OCI-LY1 (cell line): Measurements from ENCODE around the gene KITLG.

Source experiments
- H2AFZ ChIP-seq: fragments of 200-600 bp; sonication (generic), shearing (Covaris generic); 2 replicates; pipeline ENCODE4 v1.6.0; 2014; ENCODE audit warnings: antibody characterized with exemption, mild to moderate bottlenecking, low read length
- H3F3A ChIP-seq: fragments of 200-600 bp; sonication (generic), shearing (Covaris generic); 2 replicates; pipeline ENCODE4 v1.6.0; 2014; ENCODE audit warnings: mild to moderate bottlenecking, antibody characterized with exemption, low read length, moderate library complexity; ENCODE audit not compliant: insufficient read depth
- H3K27ac ChIP-seq: fragments of 200-600 bp; sonication (generic); 2 replicates; pipeline ENCODE4 v1.5.1; 2014; ENCODE audit warnings: low read length, mixed run types, mild to moderate bottlenecking, low read depth; ENCODE audit not compliant: poor library complexity, severe bottlenecking
- H3K27me3 ChIP-seq: fragments of 200-600 bp; sonication (generic); 2 replicates; pipeline ENCODE4 v1.6.0; 2014; ENCODE audit warnings: antibody characterized with exemption, mild to moderate bottlenecking, low read length, moderate library complexity; ENCODE audit not compliant: insufficient read depth
- H3K36me3 ChIP-seq: fragments of 200-600 bp; sonication (generic); 2 replicates; pipeline ENCODE4 v1.6.1; 2014; ENCODE audit warnings: mild to moderate bottlenecking, antibody characterized with exemption, low read length, moderate library complexity, mixed read lengths; ENCODE audit not compliant: insufficient read depth
- H3K4me1 ChIP-seq: fragments of 200-600 bp; sonication (generic); 2 replicates; pipeline ENCODE4 v1.5.1; 2014; ENCODE audit warnings: mild to moderate bottlenecking, low read length, moderate library complexity; ENCODE audit not compliant: insufficient read depth, severe bottlenecking
- H3K4me2 ChIP-seq: fragments of 200-600 bp; sonication (generic), shearing (Covaris generic); 2 replicates; pipeline ENCODE4 v1.6.1; 2014; ENCODE audit warnings: low read length
- H3K4me3 ChIP-seq: fragments of 200-600 bp; sonication (generic); 2 replicates; pipeline ENCODE4 v1.5.1; 2014; ENCODE audit warnings: low read length, low read depth, mild to moderate bottlenecking, mixed read lengths; ENCODE audit not compliant: poor library complexity, severe bottlenecking
- H3K79me2 ChIP-seq: fragments of 200-600 bp; shearing (Covaris generic); 2 replicates; pipeline ENCODE4 v1.6.1; 2016; ENCODE audit warnings: mixed run types, low read length, mixed read lengths; ENCODE audit not compliant: insufficient read depth
- H3K9ac ChIP-seq: fragments of 200-600 bp; sonication (generic), shearing (Covaris generic); 2 replicates; pipeline ENCODE4 v1.6.1; 2014; ENCODE audit warnings: mild to moderate bottlenecking, low read length, mixed read lengths
- H3K9me2 ChIP-seq: fragments of 200-600 bp; sonication (generic), shearing (Covaris generic); 2 replicates; pipeline ENCODE4 v1.6.1; 2014; ENCODE audit warnings: low read depth, mild to moderate bottlenecking, low read length, mixed read lengths
- H3K9me3 ChIP-seq: fragments of 200-600 bp; shearing (Covaris generic); 2 replicates; pipeline ENCODE4 v1.6.1; 2014; ENCODE audit warnings: low read length, mixed read lengths
- H4K20me1 ChIP-seq: fragments of 200-600 bp; sonication (generic), shearing (Covaris generic); 2 replicates; pipeline ENCODE4 v1.6.0; 2016; ENCODE audit warnings: mild to moderate bottlenecking, low read length; ENCODE audit not compliant: insufficient read depth
- CTCF ChIP-seq: fragments of 200-600 bp; sonication (generic), shearing (Covaris generic); IDR thresholded peaks from 2 replicates; pipeline ENCODE4 v1.5.1; 2017; ENCODE audit warnings: mild to moderate bottlenecking, antibody characterized with exemption, low read length, moderate library complexity, mixed read lengths
- EZH2 ChIP-seq: fragments of 200-600 bp; sonication (generic), shearing (Covaris generic); IDR thresholded peaks from 2 replicates; pipeline ENCODE4 v1.8.0; 2017; ENCODE audit warnings: borderline replicate concordance, mixed run types, mild to moderate bottlenecking, antibody characterized with exemption, low read length, moderate library complexity, mixed read lengths

The KITLG gene

GRCh38 chr12:88522961-88523360, 57.3 kb downstream of the KITLG start:
- Histone ChIP-seq H3K36me3 (no peaks in the 10 kb centered on the region), H3K9me3 (no peaks in the 10 kb centered on the region), H3F3A (no peaks in the 10 kb centered on the region), H2AFZ (no peak overlapping the region), H3K9ac (no peak overlapping the region), H3K4me2 (no peak overlapping the region), H3K4me3 (no peak overlapping the region), H3K27me3 (no peaks in the 10 kb centered on the region), H3K4me1 (no peaks in the 10 kb centered on the region), H3K27ac (no peak overlapping the region), H4K20me1 (no peaks in the 10 kb centered on the region), H3K79me2 (no peaks in the 10 kb centered on the region), H3K9me2 (no peaks in the 10 kb centered on the region)
- TF ChIP-seq CTCF (no peak), EZH2 (no peak)

- Histone ChIP-seq H2AFZ (no peak overlapping the region), H3K9me3 (no peaks in the 10 kb centered on the region), H3K4me3 (no peak overlapping the region), H3F3A (no peaks in the 10 kb centered on the region), H3K36me3 (no peaks in the 10 kb centered on the region), H4K20me1 (no peaks in the 10 kb centered on the region), H3K79me2 (no peaks in the 10 kb centered on the region), H3K27ac (no peak overlapping the region), H3K4me1 (no peaks in the 10 kb centered on the region), H3K4me2 (no peak overlapping the region), H3K9me2 (no peaks in the 10 kb centered on the region), H3K27me3 (no peaks in the 10 kb centered on the region), H3K9ac (no peak overlapping the region)
- TF ChIP-seq EZH2 (no peak), CTCF (no peak)
These were observed 59.8 kb downstream of the KITLG start for GRCh38 chr12:88520436-88520820.

GRCh38 chr12:88519802-88520435, 60.4 kb downstream of the KITLG start:
- Histone ChIP-seq H3K27ac (no peak overlapping the region), H3K79me2 (no peaks in the 10 kb centered on the region)
- no peak for TF ChIP-seq CTCF
- no peak for TF ChIP-seq EZH2

More at GRCh38 chr12:88519802-88520435, 60.4 kb downstream of the KITLG start:
- no peaks in the 10 kb centered on the region for H4K20me1 ChIP-seq
- no peaks in the 10 kb centered on the region for H3K9me2 ChIP-seq
- no peaks in the 10 kb centered on the region for H3K9me3 ChIP-seq
- no peaks in the 10 kb centered on the region for H3K36me3 ChIP-seq
- no peaks in the 10 kb centered on the region for H3F3A ChIP-seq
- H3K9ac ChIP-seq, result no peak overlapping the region
- no peaks in the 10 kb centered on the region for H3K27me3 ChIP-seq
- H2AFZ ChIP-seq, result no peak overlapping the region
- no peak overlapping the region for H3K4me3 ChIP-seq
- no peaks in the 10 kb centered on the region for H3K4me1 ChIP-seq
- no peak overlapping the region for H3K4me2 ChIP-seq
